Activated CD8-positive, alpha-beta T cell treated with anti-CD3 and anti-CD28 coated beads for 36 hours (primary cell): ENCODE data around the gene CRYZL1. TPM values are rescaled to one million over a fixed set of nuclear protein-coding genes. Genes with fewer than 3 reads are reported as not detected.

ENCODE experiments used
- ATAC-seq: fragments of 200-7000 bp; cut with Tn5 transposase; one replicate; pipeline ENCODE4 v1.10.0; 2021; ENCODE audit warnings: mild to moderate bottlenecking, moderate library complexity
- CTCF ChIA-PET: fragments of 350-600 bp; sonication (Branson Sonifier 250); formaldehyde crosslinking; loops from one replicate; lab custom pipeline; 2021; ENCODE audit warnings: antibody characterized with exemption; lab: Charles Lee
- POLR2A ChIA-PET: fragments of 350-600 bp; sonication (Branson Sonifier 250); formaldehyde crosslinking; loops from one replicate; lab custom pipeline; 2021; ENCODE audit warnings: antibody characterized with exemption; lab: Charles Lee
- DNase-seq: peaks from one replicate; pipeline ENCODE4 v3.0.0-alpha.2; 2020
- H3K27ac Mint-ChIP-seq: one replicate; pipeline ENCODE4 v1.8.0; 2021; ENCODE audit warnings: mild to moderate bottlenecking, mixed read lengths
- H3K27me3 Mint-ChIP-seq: one replicate; pipeline ENCODE4 v1.8.0; 2021; ENCODE audit warnings: mixed read lengths
- H3K36me3 Mint-ChIP-seq: one replicate; pipeline ENCODE4 v1.8.0; 2021; ENCODE audit warnings: low read depth, mixed read lengths
- H3K4me1 Mint-ChIP-seq: one replicate; pipeline ENCODE4 v1.8.0; 2021; ENCODE audit warnings: low read depth, mixed read lengths
- H3K4me3 Mint-ChIP-seq: one replicate; pipeline ENCODE4 v1.8.0; 2021; ENCODE audit warnings: mild to moderate bottlenecking, moderate library complexity, mixed read lengths
- H3K9me3 Mint-ChIP-seq: one replicate; pipeline ENCODE4 v1.8.0; 2021; ENCODE audit warnings: mixed read lengths
- CTCF ChIP-seq: fragments of 200-600 bp; IDR thresholded peaks from one replicate; pipeline ENCODE4 v1.8.0; 2022; ENCODE audit warnings: antibody characterized with exemption, mild to moderate bottlenecking
- intact Hi-C: fragments of 100-400 bp; cut with micrococcal nuclease; formaldehyde crosslinking; loops from one replicate; pipeline ENCODE4 v1.10.0; 2022
- total RNA-seq, 2 experiments: library from RNA; stranded (reverse); gene quantifications; one replicate each; pipeline ENCODE4 v1.2.3, GENCODE V29; 2021

Gene CRYZL1
- total RNA-seq, 2 experiments from 2014 or later, result 30.1 to 33.2 TPM

DNA sequence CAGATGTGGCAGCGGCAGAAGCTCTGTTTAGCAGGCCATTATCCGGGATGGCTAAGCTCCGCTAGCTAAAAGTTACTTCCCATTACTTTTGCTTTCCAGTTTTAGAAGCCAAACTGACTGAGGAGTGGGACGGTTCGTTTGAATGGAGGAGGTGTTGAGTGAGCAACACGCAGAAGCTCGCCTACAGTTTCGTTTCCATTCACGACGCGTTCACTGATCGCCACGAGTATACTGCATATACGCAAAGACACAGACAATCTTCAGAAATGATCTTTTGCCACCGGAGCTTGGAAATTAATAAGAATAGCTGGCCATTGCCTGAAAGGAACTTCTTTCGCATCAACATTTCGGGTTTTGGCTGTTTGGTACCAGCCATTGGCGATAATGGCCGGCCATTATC, 84.1 kb downstream of the CRYZL1 start:
- Mint-ChIP-seq H3K27me3 (no peaks in the 10 kb centered on the region), H3K9me3 (no peaks in the 10 kb centered on the region), H3K4me1 (peaks cover 66% of the 10 kb centered on the region), H3K4me3 (no peak overlapping the region), H3K36me3 (peaks cover 84% of the 10 kb centered on the region), H3K27ac (no peak overlapping the region)
- DNase-seq (no peak), ATAC-seq (no peak)
- intact Hi-C loops, result no loop called here
- TF ChIP-seq CTCF, result no peak
- ChIA-PET POLR2A (interaction anchor here (1.0 to 7.4 kb wide), 7 partner anchors 8 to 25 kb away, joined by 3 to 44 read pairs (median 4); partner anchors contain the start of genes GART and SON), CTCF (interaction anchor here (1.1 to 3.4 kb wide), 5 partner anchors 12 to 52 kb away, joined by 3 to 17 read pairs (median 5); no protein-coding TSS in a partner anchor)

- Mint-ChIP-seq H3K36me3 (peaks cover 84% of the 10 kb centered on the region), H3K9me3 (no peaks in the 10 kb centered on the region), H3K4me1 (peaks cover 54% of the 10 kb centered on the region), H3K27ac (no peak overlapping the region), H3K27me3 (no peaks in the 10 kb centered on the region), H3K4me3 (no peak overlapping the region)
- no peak for DNase-seq
- ChIA-PET CTCF (interaction anchor here (0.8 to 2.5 kb wide), 7 partner anchors 9 to 73 kb away, joined by 3 to 10 read pairs (median 3); no protein-coding TSS in a partner anchor), POLR2A (interaction anchor here (0.7 to 7.4 kb wide), 7 partner anchors 12 to 38 kb away, joined by 3 to 44 read pairs (median 5); partner anchors contain the start of genes DONSON, GART and SON)
- TF ChIP-seq CTCF, result no peak
- intact Hi-C loops, result no loop called here
- ATAC-seq, result no peak
Observed at GRCh38 chr21:33554982-33555344, 86.6 kb downstream of the CRYZL1 start.

- ATAC-seq, result no peak
- no peak for TF ChIP-seq CTCF
- H3K27me3 Mint-ChIP-seq, result no peaks in the 10 kb centered on the region
- no peak for DNase-seq
- intact Hi-C loops, result no loop called here
- no peaks in the 10 kb centered on the region for H3K9me3 Mint-ChIP-seq
- CTCF ChIA-PET, result interaction anchor here (1.0 to 2.5 kb wide), 6 partner anchors 9 to 51 kb away, joined by 3 to 10 read pairs (median 4); no protein-coding TSS in a partner anchor
- H3K4me1 Mint-ChIP-seq, result peaks cover 54% of the 10 kb centered on the region
- peaks cover 84% of the 10 kb centered on the region for H3K36me3 Mint-ChIP-seq
- POLR2A ChIA-PET, result interaction anchor here (0.7 to 7.4 kb wide), 9 partner anchors 12 to 54 kb away, joined by 3 to 44 read pairs (median 4); partner anchors contain the start of genes DONSON, GART and SON
- peak overlapping the region; percentile 76 for H3K27ac Mint-ChIP-seq
- peak overlapping the region; percentile 34 for H3K4me3 Mint-ChIP-seq
Observed at GRCh38 chr21:33554236-33554981, 87.1 kb downstream of the CRYZL1 start.

GRCh38 chr21:33552999-33553598, 88.4 kb downstream of the CRYZL1 start:
- peaks cover 54% of the 10 kb centered on the region for H3K4me1 Mint-ChIP-seq
- H3K27ac Mint-ChIP-seq, result no peak overlapping the region
- no peak for ATAC-seq
- ChIA-PET CTCF (interaction anchor here (0.6 to 2.0 kb wide), 2 partner anchors 53 to 213 kb away, joined by 4 to 5 read pairs; no protein-coding TSS in a partner anchor), POLR2A (interaction anchor here (1.4 to 2.6 kb wide), 2 partner anchors 11 to 13 kb away, joined by 6 to 32 read pairs; partner anchors contain the start of genes GART and SON)
- intact Hi-C loops, result no loop called here
- TF ChIP-seq CTCF, result no peak
- no peak overlapping the region for H3K4me3 Mint-ChIP-seq
- H3K36me3 Mint-ChIP-seq, result peaks cover 83% of the 10 kb centered on the region
- H3K9me3 Mint-ChIP-seq, result no peaks in the 10 kb centered on the region
- H3K27me3 Mint-ChIP-seq, result no peaks in the 10 kb centered on the region
- no peak for DNase-seq
